NT2/D1 (cell line): ENCODE results near the gene CFAP410.

Experiments
- SUZ12 ChIP-seq: IDR thresholded peaks from 2 replicates; pipeline ENCODE4 v1.6.1; 2011; ENCODE audit not compliant: insufficient read length, insufficient read depth; ENCODE audit errors: extremely low read depth
- YY1 ChIP-seq: IDR thresholded peaks from 2 replicates; pipeline ENCODE4 v1.6.1; 2011; ENCODE audit not compliant: insufficient read length, insufficient read depth

GRCh38 chr21:44378646-44379514 is 39.7 kb upstream of the CFAP410 start:
- TF ChIP-seq YY1 (no peak), SUZ12 (no peak)
